Measurements from ENCODE around the gene SPATA9.
"Not testable (repeated sequence)": the region's sequence is repeated elsewhere in the genome, so short reads cannot be mapped to it uniquely, and the experiment has no call there.

The SPATA9 gene

GRCh38 chr5:95649274-95649673, 33.5 kb downstream of the SPATA9 start:
- H3K4me3 ChIP-seq (IDR thresholded peaks at IDR 0.05; ENCODE audit: insufficient read depth, low read depth, low read length) = no peak overlapping the region
- no peak overlapping the region for H3K4me2 ChIP-seq
- no peaks in the 10 kb centered on the region for H3K27me3 ChIP-seq (ENCODE audit: insufficient read depth, low read depth)
- no peak overlapping the region for H3K27ac ChIP-seq
- H3K79me2 ChIP-seq (ENCODE audit: insufficient read depth, low read depth) = no peaks in the 10 kb centered on the region
- H3K4me1 ChIP-seq (ENCODE audit: low read depth, poor library complexity, severe bottlenecking) = peaks cover 36% of the 10 kb centered on the region
- no peak overlapping the region for H3K9ac ChIP-seq
- no peaks in the 10 kb centered on the region for H4K20me1 ChIP-seq (ENCODE audit: insufficient read depth)
- no peak for TF ChIP-seq CTCF (conservative IDR thresholded peaks at IDR 0.05; ENCODE audit: low read depth, low read length)
- H3K36me3 ChIP-seq (ENCODE audit: insufficient read depth) = no peaks in the 10 kb centered on the region
- no peak overlapping the region for H2AFZ ChIP-seq (ENCODE audit: low read depth)

GRCh38 chr5:95647886-95648860, 34.6 kb downstream of the SPATA9 start:
- H3K27me3 ChIP-seq (ENCODE audit: insufficient read depth, low read depth) = no peaks in the 10 kb centered on the region
- H3K4me2 ChIP-seq = peak overlapping the region; percentile 95
- H3K79me2 ChIP-seq (ENCODE audit: insufficient read depth, low read depth) = no peaks in the 10 kb centered on the region
- H4K20me1 ChIP-seq (ENCODE audit: insufficient read depth) = no peaks in the 10 kb centered on the region
- peak overlapping the region; percentile 77 for H2AFZ ChIP-seq (ENCODE audit: low read depth)
- no peak overlapping the region for H3K4me3 ChIP-seq (IDR thresholded peaks at IDR 0.05; ENCODE audit: insufficient read depth, low read depth, low read length)
- peaks cover 43% of the 10 kb centered on the region for H3K4me1 ChIP-seq (ENCODE audit: low read depth, poor library complexity, severe bottlenecking)
- TF ChIP-seq CTCF (conservative IDR thresholded peaks at IDR 0.05; ENCODE audit: low read depth, low read length) = no peak
- no peaks in the 10 kb centered on the region for H3K36me3 ChIP-seq (ENCODE audit: insufficient read depth)
- peak overlapping the region; percentile 80; the same call in 1 of the 2 replicates for H3K9ac ChIP-seq
- H3K27ac ChIP-seq = peak overlapping the region; percentile 91

GRCh38 chr5:95646569-95647431, 36.0 kb downstream of the SPATA9 start, which contains the start of gene RFESD:
Gene RFESD, plus strand, starts transcription at chr5:95646777. Its CDS starts 5,495 bp downstream, at chr5:95652272.
- no peaks in the 10 kb centered on the region for H3K36me3 ChIP-seq (ENCODE audit: insufficient read depth)
- H2AFZ ChIP-seq (ENCODE audit: low read depth) = peak within 1 kb of the TSS; percentile 77
- H3K27ac ChIP-seq = peak within 1 kb of the TSS; percentile 91
- no peaks in the 10 kb centered on the region for H4K20me1 ChIP-seq (ENCODE audit: insufficient read depth)
- H3K27me3 ChIP-seq (ENCODE audit: insufficient read depth, low read depth) = no peaks in the 10 kb centered on the region
- H3K4me1 ChIP-seq (ENCODE audit: low read depth, poor library complexity, severe bottlenecking) = peaks cover 43% of the 10 kb centered on the region
- no peaks in the 10 kb centered on the region for H3K79me2 ChIP-seq (ENCODE audit: insufficient read depth, low read depth)
- peak within 1 kb of the TSS; percentile 80 for H3K9ac ChIP-seq
- peak within 1 kb of the TSS; percentile 95 for H3K4me2 ChIP-seq
- no peak within 1 kb of the TSS for H3K4me3 ChIP-seq (IDR thresholded peaks at IDR 0.05; ENCODE audit: insufficient read depth, low read depth, low read length)
- TF ChIP-seq CTCF (conservative IDR thresholded peaks at IDR 0.05; ENCODE audit: low read depth, low read length) = no peak; the same call in 1 of the 2 replicates

GRCh38 chr5:95646226-95646568, 36.6 kb downstream of the SPATA9 start:
- not testable (repeated sequence) for H3K36me3 ChIP-seq (ENCODE audit: insufficient read depth); H4K20me1 ChIP-seq (ENCODE audit: insufficient read depth); H3K4me3 ChIP-seq (IDR thresholded peaks at IDR 0.05; ENCODE audit: insufficient read depth, low read depth, low read length); H3K27me3 ChIP-seq (ENCODE audit: insufficient read depth, low read depth); H3K79me2 ChIP-seq (ENCODE audit: insufficient read depth, low read depth); H3K9ac ChIP-seq
- Histone ChIP-seq H3K4me2 (peak overlapping the region; percentile 24; the same call in 1 of the 2 replicates), H3K27ac (peak overlapping the region; percentile 91; the same call in 1 of the 2 replicates), H3K4me1 (ENCODE audit: low read depth, poor library complexity, severe bottlenecking) (peaks cover 43% of the 10 kb centered on the region), H2AFZ (ENCODE audit: low read depth) (peak overlapping the region; percentile 77)
- 0 out of 2 replicates have a peak, but pooled peaks have one; percentile 5 for TF ChIP-seq CTCF (conservative IDR thresholded peaks at IDR 0.05; ENCODE audit: low read depth, low read length)

Data from KMS-11 (cell line).